IPS-15b (cell line): ENCODE results near the gene SHC2.
"Not testable (repeated sequence)": the region's sequence is repeated elsewhere in the genome, so short reads cannot be mapped to it uniquely, and the experiment has no call there.

Experiments
- H3K27me3 ChIP-seq: one replicate; pipeline ENCODE4 v1.6.1; 2013; ENCODE audit warnings: low read length; ENCODE audit not compliant: control insufficient read depth, insufficient read depth
- H3K36me3 ChIP-seq: one replicate; pipeline ENCODE4 v1.6.1; 2013; ENCODE audit warnings: low read length; ENCODE audit not compliant: control insufficient read depth, insufficient read depth
- H3K4me1 ChIP-seq: one replicate; pipeline ENCODE4 v1.6.1; 2013; ENCODE audit warnings: mild to moderate bottlenecking, low read length; ENCODE audit not compliant: control insufficient read depth, insufficient read depth
- H3K4me3 ChIP-seq: one replicate; pipeline ENCODE4 v1.5.1; 2013; ENCODE audit warnings: low read depth, low read length
- H3K9ac ChIP-seq: one replicate; pipeline ENCODE4 v1.6.1; 2013; ENCODE audit warnings: low read depth, mild to moderate bottlenecking, low read length
- H3K9me3 ChIP-seq: one replicate; pipeline ENCODE4 v1.6.1; 2013; ENCODE audit warnings: mild to moderate bottlenecking, low read length; ENCODE audit not compliant: control insufficient read depth, insufficient read depth

The SHC2 gene

DNA sequence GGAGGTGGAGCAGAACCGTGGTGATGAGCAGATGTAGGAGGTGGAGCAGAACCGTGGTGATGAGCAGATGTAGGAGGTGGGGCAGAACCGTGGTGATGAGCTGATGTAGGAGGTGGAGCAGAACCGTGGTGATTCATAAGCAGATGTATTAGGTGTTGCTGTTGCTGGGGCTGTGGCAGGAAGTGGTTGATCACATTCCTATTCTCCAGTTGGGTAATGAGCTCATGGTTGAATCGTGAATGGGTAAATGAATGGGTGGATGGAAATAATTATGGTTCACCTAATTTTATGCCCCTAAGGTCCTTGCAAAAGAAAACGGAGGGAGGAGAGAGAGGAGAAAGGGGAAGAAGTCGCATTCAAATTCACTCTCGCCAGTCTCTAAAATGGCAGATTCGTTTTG is 78.3 kb downstream of the SHC2 start:
- H3K36me3 ChIP-seq, H3K9me3 ChIP-seq, H3K9ac ChIP-seq, H3K27me3 ChIP-seq, H3K4me3 ChIP-seq: not testable (repeated sequence)
- peaks cover 19% of the 10 kb centered on the region for H3K4me1 ChIP-seq

DNA sequence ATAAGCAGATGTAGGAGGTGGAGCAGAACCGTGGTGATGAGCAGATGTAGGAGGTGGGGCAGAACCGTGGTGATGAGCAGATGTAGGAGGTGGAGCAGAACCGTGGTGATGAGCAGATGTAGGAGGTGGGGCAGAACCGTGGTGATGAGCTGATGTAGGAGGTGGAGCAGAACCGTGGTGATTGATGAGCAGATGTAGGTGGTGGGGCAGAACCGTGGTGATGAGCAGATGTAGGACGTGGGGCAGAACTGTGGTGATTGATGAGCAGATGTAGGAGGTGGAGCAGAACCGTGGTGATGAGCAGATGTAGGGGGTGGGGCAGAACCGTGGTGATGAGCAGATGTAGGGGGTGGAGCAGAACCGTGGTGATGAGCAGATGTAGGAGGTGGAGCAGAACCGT is 78.9 kb downstream of the SHC2 start:
- not testable (repeated sequence) for H3K4me3 ChIP-seq, H3K27me3 ChIP-seq, H3K9me3 ChIP-seq, H3K9ac ChIP-seq, H3K36me3 ChIP-seq
- H3K4me1 ChIP-seq: peaks cover 19% of the 10 kb centered on the region

DNA sequence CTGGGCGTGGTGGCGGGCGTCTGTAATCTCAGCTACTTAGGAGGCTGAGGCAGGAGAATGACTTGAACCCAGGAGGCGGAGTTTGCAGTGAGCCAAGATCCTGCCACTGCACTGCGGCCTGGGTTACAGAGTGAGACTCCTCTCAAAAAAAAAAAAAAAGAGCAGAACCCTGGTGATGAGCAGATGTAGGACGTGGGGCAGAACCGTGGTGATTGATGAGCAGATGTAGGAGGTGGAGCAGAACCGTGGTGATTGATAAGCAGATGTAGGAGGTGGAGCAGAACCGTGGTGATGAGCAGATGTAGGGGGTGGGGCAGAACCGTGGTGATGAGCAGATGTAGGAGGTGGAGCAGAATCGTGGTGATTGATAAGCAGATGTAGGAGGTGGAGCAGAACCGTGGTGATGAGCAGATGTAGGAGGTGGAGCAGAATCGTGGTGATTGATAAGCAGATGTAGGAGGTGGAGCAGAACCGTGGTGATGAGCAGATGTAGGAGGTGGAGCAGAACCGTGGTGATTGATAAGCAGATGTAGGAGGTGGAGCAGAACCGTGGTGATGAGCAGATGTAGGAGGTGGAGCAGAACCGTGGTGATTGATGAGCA is 80.1 kb downstream of the SHC2 start:
- H3K9me3 ChIP-seq, H3K9ac ChIP-seq, H3K4me3 ChIP-seq, H3K27me3 ChIP-seq, H3K36me3 ChIP-seq: not testable (repeated sequence)
- peaks cover 13% of the 10 kb centered on the region for H3K4me1 ChIP-seq

DNA sequence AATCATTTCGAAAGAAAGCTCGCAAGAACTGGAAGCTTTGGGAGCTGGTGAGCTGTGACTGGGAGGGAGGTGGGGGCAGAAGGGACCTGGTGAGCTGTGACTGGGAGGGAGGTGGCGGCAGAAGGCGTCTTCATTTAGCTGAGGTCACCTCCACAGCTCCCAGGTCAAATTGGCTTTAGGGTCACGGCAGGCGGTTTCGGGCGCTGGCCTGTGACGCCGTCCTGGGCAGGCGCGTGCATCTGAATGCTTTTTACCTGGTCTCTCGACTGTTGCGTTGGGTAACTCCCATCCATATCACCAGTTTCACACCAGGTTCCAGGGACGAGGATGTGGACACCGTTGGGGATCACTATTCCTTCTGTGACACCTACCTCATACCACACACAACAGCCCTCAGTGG is 81.0 kb downstream of the SHC2 start:
- Histone ChIP-seq H3K27me3 (no peaks in the 10 kb centered on the region), H3K4me3 (no peak overlapping the region), H3K4me1 (peaks cover 7% of the 10 kb centered on the region), H3K9me3 (no peaks in the 10 kb centered on the region), H3K36me3 (no peaks in the 10 kb centered on the region), H3K9ac (no peak overlapping the region)

DNA sequence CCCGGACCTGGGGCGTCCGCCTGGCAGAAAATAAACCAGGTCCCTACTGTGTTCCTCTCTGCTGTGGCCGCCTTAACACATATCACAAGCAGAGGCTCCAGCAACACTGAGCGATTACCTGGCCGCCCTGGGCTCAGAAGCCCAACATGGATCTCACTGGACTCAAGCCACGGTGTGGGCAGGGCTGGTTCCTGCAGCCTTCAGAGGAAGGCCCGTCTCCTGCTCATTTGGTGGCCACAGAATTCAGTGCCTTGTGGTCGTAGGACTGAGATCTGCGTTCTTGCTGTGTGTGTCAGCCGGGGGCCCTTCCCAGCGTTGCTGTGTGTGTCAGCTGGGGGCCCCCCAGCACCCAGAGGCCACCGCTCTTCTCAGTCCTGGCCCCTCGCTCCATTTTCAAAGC is 82.1 kb downstream of the SHC2 start:
- Histone ChIP-seq H3K4me1 (no peaks in the 10 kb centered on the region), H3K4me3 (no peak overlapping the region), H3K27me3 (no peaks in the 10 kb centered on the region), H3K9ac (no peak overlapping the region), H3K36me3 (no peaks in the 10 kb centered on the region), H3K9me3 (no peaks in the 10 kb centered on the region)

DNA sequence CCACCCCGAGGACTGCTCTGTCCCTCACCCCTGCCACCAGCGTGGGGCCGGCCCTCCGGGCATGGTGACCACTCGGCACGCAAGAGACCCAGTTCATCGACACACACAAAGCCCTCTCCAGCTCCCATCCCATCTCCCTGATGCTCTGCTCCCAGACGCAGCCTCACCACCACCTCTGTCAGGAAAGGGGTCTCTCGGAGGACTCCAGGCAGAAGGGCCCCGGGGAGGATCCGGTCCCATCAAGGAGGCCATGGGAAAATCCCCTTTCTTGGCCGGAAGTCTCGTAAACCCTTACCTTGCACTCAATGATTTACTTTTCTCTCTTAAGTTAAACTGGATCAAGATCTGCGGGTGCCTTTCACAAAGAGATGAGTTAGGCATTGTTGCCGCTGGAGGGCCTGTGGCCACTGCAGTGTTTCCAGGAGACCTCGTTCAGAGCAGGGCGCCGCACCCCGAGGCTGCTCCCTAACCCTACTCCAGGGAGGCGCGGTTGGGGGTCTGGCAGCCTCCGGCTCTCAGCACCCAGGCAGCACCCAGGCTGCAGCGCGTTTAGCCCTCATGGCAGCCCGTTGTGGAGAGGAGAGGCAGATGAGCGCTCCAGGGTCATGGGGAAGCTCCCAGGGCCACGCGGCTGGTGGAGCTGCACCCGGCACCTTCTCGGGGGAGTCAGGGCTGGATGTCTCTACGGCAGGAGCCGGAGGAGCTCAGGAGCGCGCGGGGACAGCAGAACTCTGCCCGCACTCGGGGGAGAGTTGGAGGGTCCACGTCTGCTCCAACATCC is 82.8 kb downstream of the SHC2 start:
- Histone ChIP-seq H3K9me3 (no peaks in the 10 kb centered on the region), H3K27me3 (no peaks in the 10 kb centered on the region), H3K9ac (no peak overlapping the region), H3K4me1 (no peaks in the 10 kb centered on the region), H3K4me3 (no peak overlapping the region), H3K36me3 (no peaks in the 10 kb centered on the region)

DNA sequence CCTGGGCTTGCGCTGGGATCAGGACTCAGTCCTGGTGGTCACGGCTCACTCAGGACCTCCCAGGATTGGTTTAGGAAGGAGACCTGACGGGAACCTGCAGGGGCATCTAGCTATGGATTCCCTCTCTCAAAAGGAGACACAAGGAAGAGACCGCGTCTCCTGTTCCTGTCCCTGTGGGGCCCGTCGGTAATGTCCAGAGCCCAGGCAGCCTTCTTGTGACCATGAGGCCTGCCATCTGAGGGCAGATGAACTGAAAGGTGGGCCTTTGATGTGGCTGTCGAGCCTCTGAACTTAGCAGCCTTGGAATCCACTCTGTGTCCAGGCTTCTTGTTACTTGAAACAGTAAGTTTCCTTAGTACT is 84.7 kb downstream of the SHC2 start:
- Histone ChIP-seq H3K4me3 (no peak overlapping the region), H3K9ac (no peak overlapping the region), H3K36me3 (no peaks in the 10 kb centered on the region), H3K9me3 (no peaks in the 10 kb centered on the region), H3K27me3 (no peaks in the 10 kb centered on the region), H3K4me1 (no peaks in the 10 kb centered on the region)

DNA sequence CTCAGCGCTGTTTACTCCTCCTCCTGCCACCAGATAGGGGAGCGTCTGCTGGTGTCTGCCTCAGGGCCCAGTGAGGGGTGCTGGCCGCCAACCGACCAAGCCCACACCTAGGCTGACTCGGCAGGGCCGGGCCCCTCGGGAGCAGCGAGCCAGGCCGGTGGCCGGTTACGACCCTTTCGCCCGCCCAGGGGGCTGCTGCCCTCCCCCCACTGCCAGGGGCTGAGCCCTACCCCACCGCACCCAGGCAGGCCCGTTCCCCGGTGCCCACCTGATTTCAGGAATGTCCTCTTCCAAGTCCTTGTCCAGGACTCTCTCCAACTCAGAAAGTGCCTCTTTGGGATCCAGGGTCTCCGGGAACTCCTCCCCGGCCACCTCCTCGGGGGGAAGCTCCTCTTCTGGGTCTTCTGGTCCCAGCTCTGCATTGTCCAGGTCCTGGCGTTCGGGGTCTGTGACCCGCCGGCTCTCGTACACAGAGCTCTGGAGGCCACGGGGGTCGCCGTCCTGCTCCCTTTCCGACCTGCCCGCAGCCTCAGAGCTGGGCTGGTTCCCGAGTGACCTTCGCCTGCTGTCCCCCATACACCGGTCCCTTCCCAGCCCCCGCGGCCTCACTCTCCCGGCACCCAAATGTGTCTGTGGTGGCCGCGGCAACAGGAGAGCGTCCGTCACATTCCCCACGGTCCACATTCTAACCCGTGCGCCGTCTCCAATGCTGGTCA is 85.3 kb downstream of the SHC2 start:
- no peaks in the 10 kb centered on the region for H3K36me3 ChIP-seq
- H3K4me3 ChIP-seq: no peak overlapping the region
- H3K27me3 ChIP-seq: no peaks in the 10 kb centered on the region
- H3K9me3 ChIP-seq: no peaks in the 10 kb centered on the region
- no peak overlapping the region for H3K9ac ChIP-seq
- H3K4me1 ChIP-seq: no peaks in the 10 kb centered on the region

DNA sequence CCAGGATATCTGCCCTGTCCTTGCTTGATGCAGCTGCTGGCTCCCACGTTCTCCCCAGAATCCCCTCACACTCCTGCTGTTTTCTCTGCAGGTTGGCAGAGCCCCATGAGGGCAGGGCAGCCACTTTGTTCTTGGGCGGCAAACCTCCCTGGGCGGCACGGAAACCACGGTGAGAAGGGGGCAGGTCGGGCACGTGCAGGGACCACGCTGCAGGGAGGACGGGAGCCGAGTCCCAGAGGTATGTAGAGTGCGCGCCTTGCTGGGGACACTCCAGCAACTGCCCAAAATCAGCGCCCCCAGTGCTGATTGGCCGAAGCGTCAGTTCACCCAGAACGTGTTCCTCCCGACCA is 86.0 kb downstream of the SHC2 start:
- H3K36me3 ChIP-seq: no peaks in the 10 kb centered on the region
- no peak overlapping the region for H3K4me3 ChIP-seq
- no peaks in the 10 kb centered on the region for H3K4me1 ChIP-seq
- no peaks in the 10 kb centered on the region for H3K27me3 ChIP-seq
- no peak overlapping the region for H3K9ac ChIP-seq
- no peaks in the 10 kb centered on the region for H3K9me3 ChIP-seq

DNA sequence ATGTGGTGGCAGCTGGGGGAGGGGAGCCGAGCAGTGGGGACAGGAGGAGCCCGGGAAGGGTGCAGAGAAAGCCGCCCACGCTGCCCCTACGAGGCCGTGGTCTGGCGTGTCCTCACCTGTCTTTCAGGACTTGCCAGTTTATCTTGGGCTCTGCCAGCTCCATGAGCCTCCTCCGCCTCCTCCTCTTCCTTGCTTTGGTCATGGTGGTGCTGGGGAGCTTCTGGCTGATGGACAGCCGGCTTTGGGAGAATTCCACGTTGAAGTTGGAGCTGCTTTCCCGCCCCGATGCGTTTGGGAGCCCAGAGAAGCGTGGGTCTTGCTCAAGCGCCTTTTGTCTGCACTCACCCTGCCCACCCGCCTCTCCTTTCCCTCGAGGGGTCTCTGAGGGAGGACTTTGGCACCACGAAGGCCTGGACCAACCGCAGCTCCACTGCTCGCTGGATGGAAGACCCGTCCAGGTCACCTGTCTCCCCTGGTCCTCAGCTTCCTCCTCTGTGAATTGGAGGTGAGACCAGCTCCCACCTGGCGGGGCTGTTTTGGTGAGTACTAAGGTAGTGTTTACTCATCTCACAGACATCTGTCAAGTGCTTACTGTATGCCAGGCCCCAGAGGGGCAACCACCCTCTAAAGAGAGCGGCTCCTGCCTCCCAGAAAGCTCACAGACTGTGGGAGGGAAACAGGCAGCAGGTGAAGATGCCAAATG is 86.5 kb downstream of the SHC2 start:
- Histone ChIP-seq H3K27me3 (no peaks in the 10 kb centered on the region), H3K9ac (no peak overlapping the region), H3K4me3 (no peak overlapping the region), H3K4me1 (no peaks in the 10 kb centered on the region), H3K36me3 (no peaks in the 10 kb centered on the region), H3K9me3 (no peaks in the 10 kb centered on the region)

DNA sequence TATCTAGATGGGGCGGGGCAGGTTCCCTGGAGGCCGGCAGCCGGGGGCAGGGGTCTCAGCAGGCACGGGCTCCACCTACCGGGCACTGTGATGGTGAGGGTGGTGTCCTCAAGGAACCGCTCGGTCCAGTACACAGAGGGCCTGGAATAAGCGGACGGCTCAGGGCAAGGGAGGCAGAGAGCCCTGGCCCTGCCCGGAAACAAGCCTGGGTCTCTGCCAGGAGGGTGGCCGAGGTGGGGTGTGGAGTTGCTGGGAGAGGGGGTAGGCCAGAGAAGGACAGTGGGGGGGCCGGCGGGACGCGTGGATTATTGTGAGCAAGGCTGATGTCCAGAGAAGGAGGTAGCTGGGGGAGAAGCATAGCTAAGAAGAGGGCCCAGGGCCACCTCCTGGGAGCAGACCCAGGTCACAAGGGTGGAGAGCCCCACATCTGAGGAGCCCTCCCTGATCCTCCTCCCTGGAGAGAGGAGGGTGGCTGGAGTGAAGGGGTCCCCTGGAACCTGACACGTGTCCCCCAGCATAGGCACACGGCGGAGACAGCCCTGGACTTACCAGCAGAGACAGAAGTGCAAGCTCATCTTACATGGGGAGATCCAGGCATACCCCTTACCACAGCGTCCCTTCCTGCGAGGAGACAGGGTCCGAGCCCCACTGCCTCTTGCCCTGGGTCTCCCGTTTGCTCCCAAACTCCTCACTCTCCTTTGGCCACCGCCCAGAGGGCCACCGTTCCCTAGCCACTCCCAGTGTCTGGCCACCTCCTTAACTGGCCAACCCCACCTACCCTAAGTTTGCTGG is 87.2 kb downstream of the SHC2 start:
- Histone ChIP-seq H3K27me3 (no peaks in the 10 kb centered on the region), H3K4me1 (no peaks in the 10 kb centered on the region)

More for the DNA sequence above, 87.2 kb downstream of the SHC2 start:
- no peaks in the 10 kb centered on the region for H3K36me3 ChIP-seq
- H3K4me3 ChIP-seq: no peak overlapping the region
- no peak overlapping the region for H3K9ac ChIP-seq
- no peaks in the 10 kb centered on the region for H3K9me3 ChIP-seq
